Hepatocyte (in vitro differentiated cells): ENCODE measurements around the gene SPEG. TPM values are rescaled to one million over a fixed set of nuclear protein-coding genes. Genes with fewer than 3 reads are reported as not detected.

Experiments
- DNase-seq: peaks from one replicate; pipeline ENCODE4 v3.0.0-alpha.2; 2016; ENCODE audit warnings: low spot score
- H2AFZ ChIP-seq: fragments of 200-600 bp; sonication (generic); 2 replicates; pipeline ENCODE4 v1.6.0; 2016; ENCODE audit warnings: antibody characterized with exemption, mild to moderate bottlenecking
- H3K27ac ChIP-seq: fragments of 200-600 bp; sonication (generic); 2 replicates; pipeline ENCODE4 v1.5.1; 2016; ENCODE audit warnings: mild to moderate bottlenecking
- H3K27me3 ChIP-seq: fragments of 200-600 bp; sonication (generic); 2 replicates; pipeline ENCODE4 v1.6.1; 2016
- H3K36me3 ChIP-seq: fragments of 200-600 bp; sonication (generic); replicated peaks from 2 replicates; pipeline ENCODE4 v1.5.1; 2016; ENCODE audit warnings: low read depth; ENCODE audit not compliant: insufficient read depth
- H3K4me1 ChIP-seq: fragments of 200-600 bp; sonication (generic); 2 replicates; pipeline ENCODE4 v1.5.1; 2016; ENCODE audit warnings: mild to moderate bottlenecking, moderate library complexity; ENCODE audit not compliant: insufficient read depth
- H3K4me2 ChIP-seq: fragments of 200-600 bp; sonication (generic); 2 replicates; pipeline ENCODE4 v1.6.0; 2016
- H3K4me3 ChIP-seq: fragments of 200-600 bp; sonication (generic); 2 replicates; pipeline ENCODE4 v1.5.1; 2016; ENCODE audit warnings: mild to moderate bottlenecking
- H3K79me2 ChIP-seq: fragments of 200-600 bp; sonication (generic); 2 replicates; pipeline ENCODE4 v1.6.0; 2017; ENCODE audit warnings: mild to moderate bottlenecking
- H3K9me2 ChIP-seq: fragments of 200-600 bp; sonication (generic); replicated peaks from 2 replicates; pipeline ENCODE4 v1.6.0; 2017; ENCODE audit warnings: mild to moderate bottlenecking; ENCODE audit not compliant: insufficient read depth
- H3K9me3 ChIP-seq: fragments of 200-600 bp; sonication (generic); 2 replicates; pipeline ENCODE4 v1.5.1; 2016; ENCODE audit warnings: low read depth, mild to moderate bottlenecking
- H4K20me1 ChIP-seq: fragments of 200-600 bp; sonication (generic); 2 replicates; pipeline ENCODE4 v1.6.0; 2016; ENCODE audit warnings: mild to moderate bottlenecking; ENCODE audit not compliant: insufficient read depth, poor library complexity, severe bottlenecking
- CTCF ChIP-seq: fragments of 200-600 bp; sonication (generic); IDR thresholded peaks from 2 replicates; pipeline ENCODE4 v1.5.1; 2016; ENCODE audit warnings: antibody characterized with exemption, mild to moderate bottlenecking; ENCODE audit not compliant: poor library complexity
- EZH2 ChIP-seq: fragments of 200-600 bp; sonication (generic); IDR thresholded peaks from 2 replicates; pipeline ENCODE4 v1.6.1; 2016; ENCODE audit warnings: antibody characterized with exemption, mild to moderate bottlenecking, borderline replicate concordance
- EZH2phosphoT487 ChIP-seq: fragments of 200-600 bp; sonication (generic); IDR thresholded peaks from one replicate; pipeline ENCODE4 v1.6.1; 2018; ENCODE audit warnings: antibody characterized with exemption, mild to moderate bottlenecking, low read depth, moderate library complexity; ENCODE audit not compliant: unreplicated experiment, severe bottlenecking
- WGBS: methylation state at CpG from one replicate; pipeline ENCODE4 v1.1.6; 2016; ENCODE audit warnings: low lambda C conversion rate; ENCODE audit errors: missing lambda C conversion rate; 5-methylcytosine and 5-hydroxymethylcytosine counted together
- polyA plus RNA-seq: library from polyadenylated mRNA; unstranded; fragments of >200 nt; fragmentation: Nextera tagmentation; extraction: Ambion mirVana; gene quantifications from 2 replicates; pipeline ENCODE4 v1.2.1, GENCODE V29; 2016
- total RNA-seq: library from RNA; depleted of rRNA; stranded (reverse); fragments of >200 nt; gene quantifications from 2 replicates; pipeline ENCODE4 v1.2.3, GENCODE V29; 2014

Gene SPEG
- total and polyA plus RNA-seq, 2 experiments from 2014 or later: 21.6 to 40.0 TPM

- Histone ChIP-seq H3K9me3 (no peaks in the 10 kb centered on the region), H4K20me1 (peaks cover 21% of the 10 kb centered on the region), H2AFZ (no peak overlapping the region), H3K4me1 (peaks cover 21% of the 10 kb centered on the region), H3K4me2 (peak overlapping the region; percentile 41), H3K27me3 (no peaks in the 10 kb centered on the region), H3K4me3 (no peak overlapping the region), H3K36me3 (no peaks in the 10 kb centered on the region), H3K27ac (no peak overlapping the region), H3K79me2 (peaks cover 16% of the 10 kb centered on the region), H3K9me2 (no peaks in the 10 kb centered on the region)
- TF ChIP-seq CTCF: no peak
- no peak for DNase-seq
- WGBS: 94% methylated on average over 31 of the region's 32 CpGs
Observed at GRCh38 chr2:219538956-219539788, 104.5 kb downstream of the SPEG start.

- Histone ChIP-seq H3K36me3 (no peaks in the 10 kb centered on the region), H3K4me1 (peaks cover 24% of the 10 kb centered on the region), H3K4me3 (no peak overlapping the region), H3K79me2 (peaks cover 16% of the 10 kb centered on the region), H3K9me3 (no peaks in the 10 kb centered on the region), H3K27me3 (no peaks in the 10 kb centered on the region), H3K4me2 (no peak overlapping the region), H4K20me1 (peaks cover 21% of the 10 kb centered on the region), H2AFZ (no peak overlapping the region), H3K9me2 (no peaks in the 10 kb centered on the region), H3K27ac (no peak overlapping the region)
- WGBS: 98% methylated on average over 40 of the region's 46 CpGs
- no peak for TF ChIP-seq EZH2
- TF ChIP-seq CTCF: no peak
- no peak for TF ChIP-seq EZH2phosphoT487
- DNase-seq: no peak
Observed at GRCh38 chr2:219539926-219540678, 105.5 kb downstream of the SPEG start.

- peaks cover 21% of the 10 kb centered on the region for H4K20me1 ChIP-seq
Observed at GRCh38 chr2:219540784-219541504, 106.3 kb downstream of the SPEG start.

More at GRCh38 chr2:219540784-219541504, 106.3 kb downstream of the SPEG start:
- DNase-seq: no peak
- Histone ChIP-seq H3K4me3 (no peak overlapping the region), H3K27ac (no peak overlapping the region), H3K36me3 (no peaks in the 10 kb centered on the region), H3K9me2 (no peaks in the 10 kb centered on the region), H3K4me1 (peaks cover 24% of the 10 kb centered on the region), H3K27me3 (no peaks in the 10 kb centered on the region), H3K9me3 (no peaks in the 10 kb centered on the region), H3K79me2 (peaks cover 16% of the 10 kb centered on the region), H2AFZ (no peak overlapping the region), H3K4me2 (peak overlapping the region; percentile 88)
- WGBS: 92% methylated on average over 12 of the region's 12 CpGs
- TF ChIP-seq CTCF (no peak), EZH2phosphoT487 (no peak), EZH2 (no peak)
